Natural killer cell (primary cell): ENCODE data around the gene RNF145. TPM values are rescaled to one million over a fixed set of nuclear protein-coding genes. Genes with fewer than 3 reads are reported as not detected.
A peak's percentile ranks its signal among the peaks of the same experiment; 100 is the strongest.

Experiments
- ATAC-seq, 3 donors: fragments of 150-1000 bp in 2 of 3; fragments of 200-7000 bp in 1 of 3; cut with Tn5 transposase; 1 replicate in 1 of 3; 2 replicates in 2 of 3; pipeline ENCODE4 v1.10.0; 2021; ENCODE audit warnings: mild to moderate bottlenecking in 2 of 3, moderate library complexity in 2 of 3
- DNase-seq, 2 donors: peaks; one replicate each; pipeline versions ENCODE4 v3.0.0 to v3.0.0-alpha.2; 2013 to 2021; ENCODE audit warnings: mixed read lengths in 1 of 2
- H3K27ac ChIP-seq: one replicate; pipeline ENCODE4 v1.5.1; 2013; ENCODE audit warnings: mild to moderate bottlenecking, low read length
- H3K27me3 ChIP-seq: one replicate; pipeline ENCODE4 v1.6.1; 2013; ENCODE audit warnings: low read length; ENCODE audit not compliant: control insufficient read depth, insufficient read depth
- H3K36me3 ChIP-seq: one replicate; pipeline ENCODE4 v1.6.1; 2013; ENCODE audit warnings: low read length; ENCODE audit not compliant: control insufficient read depth, insufficient read depth
- H3K4me1 ChIP-seq: one replicate; pipeline ENCODE4 v1.6.1; 2013; ENCODE audit warnings: low read length; ENCODE audit not compliant: control insufficient read depth, insufficient read depth
- H3K4me3 ChIP-seq: one replicate; pipeline ENCODE4 v1.5.1; 2013; ENCODE audit warnings: low read length
- H3K9me3 ChIP-seq: one replicate; pipeline ENCODE4 v1.6.1; 2013; ENCODE audit warnings: low read length; ENCODE audit not compliant: control insufficient read depth, insufficient read depth
- H3K27ac Mint-ChIP-seq, 2 donors: one replicate each; pipeline ENCODE4 v1.8.0; 2022; ENCODE audit warnings: mild to moderate bottlenecking in 2 of 2, mixed read lengths in 2 of 2, moderate library complexity in 1 of 2
- H3K27me3 Mint-ChIP-seq, 2 donors: one replicate each; pipeline ENCODE4 v1.8.0; 2022; ENCODE audit warnings: low read depth in 2 of 2, mixed read lengths in 2 of 2
- H3K36me3 Mint-ChIP-seq: one replicate; pipeline ENCODE4 v1.8.0; 2022; ENCODE audit warnings: mixed read lengths
- H3K4me1 Mint-ChIP-seq, 2 donors: one replicate each; pipeline ENCODE4 v1.8.0; 2022; ENCODE audit warnings: mixed read lengths in 2 of 2
- H3K4me3 Mint-ChIP-seq: one replicate; pipeline ENCODE4 v1.8.0; 2022; ENCODE audit warnings: mild to moderate bottlenecking, moderate library complexity, mixed read lengths
- H3K9me3 Mint-ChIP-seq, 2 donors: one replicate each; pipeline ENCODE4 v1.8.0; 2022; ENCODE audit warnings: mixed read lengths in 2 of 2
- WGBS: methylation state at CpG from one replicate; pipeline ENCODE4 v1.1.7; 2013; ENCODE audit warnings: missing lambda C conversion rate; ENCODE audit not compliant: insufficient coverage; 5-methylcytosine and 5-hydroxymethylcytosine counted together
- intact Hi-C: fragments of 100-400 bp; cut with micrococcal nuclease; formaldehyde crosslinking; loops from one replicate; pipeline ENCODE4 v1.14.2; 2022
- total RNA-seq, 4 donors: library from RNA; stranded (reverse); fragments of 120-200 nt in 1 of 4; gene quantifications; one replicate each; pipeline versions ENCODE4 v1.2.3 to v1.2.4, GENCODE V29; 2013 to 2022
- TF ChIP-seq, protein P1 (sequence below): fragments of 200-600 bp; IDR thresholded peaks from one replicate; pipeline ENCODE4 v1.8.0; 2022; ENCODE audit warnings: antibody characterized with exemption

Gene RNF145
- total RNA-seq, 3 donors from 2014 or later (not counting 1 experiment from before 2014, with no cell fraction given): 29.8 to 40.4 (median 38.4) TPM

DNA sequence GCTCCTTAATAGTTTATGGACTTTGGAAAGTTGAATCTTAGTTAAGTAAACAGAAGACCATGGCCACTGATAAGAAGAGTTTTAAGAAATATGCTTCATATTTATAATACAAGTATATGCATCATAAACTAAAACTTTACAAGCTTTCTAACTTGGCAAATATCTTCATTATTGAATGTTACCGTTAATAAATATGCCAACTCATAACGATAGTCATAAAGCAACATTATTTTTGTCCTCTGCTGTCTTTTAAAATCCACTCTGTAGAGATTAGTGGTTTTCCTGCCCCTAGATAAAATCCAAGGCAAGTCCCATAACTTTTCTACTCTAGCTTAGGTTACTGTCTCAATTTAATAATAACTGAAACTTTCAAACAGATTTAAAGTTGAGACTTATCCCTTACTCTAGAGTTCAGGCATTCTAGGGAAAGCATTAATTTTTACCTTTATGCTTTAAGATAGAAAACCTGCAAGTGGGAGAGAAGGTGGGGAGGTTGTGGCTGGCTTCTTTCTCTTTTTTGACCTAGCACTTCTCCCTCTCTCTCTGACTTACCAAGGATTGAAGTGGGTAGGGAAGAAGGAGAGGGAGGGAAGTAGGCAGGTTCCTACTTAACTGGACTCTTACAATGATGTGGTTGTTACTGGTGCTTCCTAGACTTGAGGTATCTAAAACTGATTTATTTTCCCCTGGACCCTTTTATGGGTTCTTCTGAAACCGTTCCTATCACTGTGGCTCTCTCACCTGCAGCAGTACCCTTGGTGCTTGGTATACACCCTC is 29.6 kb downstream of the RNF145 start:
- H3K4me1 ChIP-seq: no peaks in the 10 kb centered on the region
- no peak overlapping the region for H3K4me3 ChIP-seq
- Mint-ChIP-seq H3K4me1 (peaks cover 19 to 25% of the 10 kb centered on the region in 2 donors), H3K27ac (peak overlapping the region in 1 of 2 donors; percentile 63), H3K36me3 (no peaks in the 10 kb centered on the region), H3K9me3 (no peaks in the 10 kb centered on the region), H3K4me3 (no peak overlapping the region), H3K27me3 (no peaks in the 10 kb centered on the region)
- peaks cover 19% of the 10 kb centered on the region for H3K36me3 ChIP-seq
- DNase-seq (no peak), ATAC-seq (no peak)
- no peaks in the 10 kb centered on the region for H3K9me3 ChIP-seq
- TF ChIP-seq, protein P1, sequence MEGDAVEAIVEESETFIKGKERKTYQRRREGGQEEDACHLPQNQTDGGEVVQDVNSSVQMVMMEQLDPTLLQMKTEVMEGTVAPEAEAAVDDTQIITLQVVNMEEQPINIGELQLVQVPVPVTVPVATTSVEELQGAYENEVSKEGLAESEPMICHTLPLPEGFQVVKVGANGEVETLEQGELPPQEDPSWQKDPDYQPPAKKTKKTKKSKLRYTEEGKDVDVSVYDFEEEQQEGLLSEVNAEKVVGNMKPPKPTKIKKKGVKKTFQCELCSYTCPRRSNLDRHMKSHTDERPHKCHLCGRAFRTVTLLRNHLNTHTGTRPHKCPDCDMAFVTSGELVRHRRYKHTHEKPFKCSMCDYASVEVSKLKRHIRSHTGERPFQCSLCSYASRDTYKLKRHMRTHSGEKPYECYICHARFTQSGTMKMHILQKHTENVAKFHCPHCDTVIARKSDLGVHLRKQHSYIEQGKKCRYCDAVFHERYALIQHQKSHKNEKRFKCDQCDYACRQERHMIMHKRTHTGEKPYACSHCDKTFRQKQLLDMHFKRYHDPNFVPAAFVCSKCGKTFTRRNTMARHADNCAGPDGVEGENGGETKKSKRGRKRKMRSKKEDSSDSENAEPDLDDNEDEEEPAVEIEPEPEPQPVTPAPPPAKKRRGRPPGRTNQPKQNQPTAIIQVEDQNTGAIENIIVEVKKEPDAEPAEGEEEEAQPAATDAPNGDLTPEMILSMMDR: no peak
- intact Hi-C loops: no loop called here
- H3K27ac ChIP-seq: no peak overlapping the region
- whole genome bisulfite sequencing: 66% methylated on average over 3 of the region's 3 CpGs
- no peaks in the 10 kb centered on the region for H3K27me3 ChIP-seq

DNA sequence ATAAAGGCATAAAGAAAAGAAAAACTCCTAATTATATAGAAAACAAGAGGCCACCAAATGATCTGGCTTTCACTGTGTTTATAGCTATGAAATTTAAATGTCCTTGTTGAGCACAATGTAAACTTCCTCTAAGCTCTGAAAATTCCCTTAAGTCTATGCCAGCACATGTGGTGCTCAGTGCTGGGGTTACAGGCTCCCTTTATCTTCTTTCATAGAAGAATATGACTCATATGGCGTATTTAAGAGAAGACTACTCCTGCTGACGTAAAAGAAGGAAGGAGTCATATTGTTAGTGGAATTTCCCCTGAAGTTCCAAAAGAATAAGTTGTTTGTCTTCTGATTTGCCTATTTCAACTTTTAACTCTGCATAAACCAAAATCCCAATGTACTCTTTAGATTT is 30.4 kb downstream of the RNF145 start:
- Histone ChIP-seq H3K27ac (no peak overlapping the region), H3K27me3 (no peaks in the 10 kb centered on the region), H3K4me3 (no peak overlapping the region), H3K36me3 (peaks cover 20% of the 10 kb centered on the region), H3K4me1 (no peaks in the 10 kb centered on the region), H3K9me3 (no peaks in the 10 kb centered on the region)
- Mint-ChIP-seq H3K27ac (no peak overlapping the region), H3K4me3 (no peak overlapping the region), H3K9me3 (no peaks in the 10 kb centered on the region), H3K27me3 (no peaks in the 10 kb centered on the region), H3K4me1 (peaks cover 18 to 25% of the 10 kb centered on the region in 2 donors), H3K36me3 (no peaks in the 10 kb centered on the region)
- DNase-seq (peak in 1 of 2 donors; percentile 75), ATAC-seq (peak in 1 of 3 donors; percentile 46)
- WGBS: no CpG with 5 or more reads among the region's 2 CpGs
- intact Hi-C loops: no loop called here
- TF ChIP-seq, protein P1: no peak

DNA sequence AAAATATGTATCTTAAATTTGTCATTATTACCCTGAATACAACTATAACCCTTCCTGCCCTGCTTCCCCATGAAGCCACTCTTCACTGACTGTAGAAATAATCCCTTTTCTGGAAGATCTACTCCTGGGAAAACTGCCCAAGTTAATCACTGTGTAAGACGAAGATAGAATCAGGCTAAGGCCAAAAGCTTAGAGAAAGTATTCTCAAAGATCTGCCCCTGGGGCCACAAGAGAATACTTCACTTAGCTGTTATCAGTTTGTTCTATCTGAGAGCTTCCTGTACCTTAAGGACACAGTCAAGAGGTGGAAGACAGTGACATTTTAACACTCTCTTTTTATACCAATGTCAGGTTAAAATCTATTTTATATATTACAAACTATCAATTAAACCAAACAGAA is 33.8 kb downstream of the RNF145 start:
- Mint-ChIP-seq H3K9me3 (no peaks in the 10 kb centered on the region), H3K4me1 (peaks cover 13 to 19% of the 10 kb centered on the region in 2 donors), H3K36me3 (no peaks in the 10 kb centered on the region), H3K27ac (peak overlapping the region; percentile 43 to 66), H3K4me3 (no peak overlapping the region), H3K27me3 (no peaks in the 10 kb centered on the region)
- intact Hi-C loops: no loop called here
- DNase-seq: peak in 1 of 2 donors; percentile 58
- Histone ChIP-seq H3K9me3 (no peaks in the 10 kb centered on the region), H3K4me3 (no peak overlapping the region), H3K36me3 (peaks cover 25% of the 10 kb centered on the region), H3K4me1 (no peaks in the 10 kb centered on the region), H3K27ac (no peak overlapping the region), H3K27me3 (no peaks in the 10 kb centered on the region)
- WGBS: 28% methylated on average over 1 of the region's 1 CpG
- ATAC-seq: peak in 2 of 3 donors; percentile 46 to 57
- TF ChIP-seq, protein P1: no peak
